ENCODE measurements around the gene ERC2. TPM values are rescaled to one million over a fixed set of nuclear protein-coding genes. Genes with fewer than 3 reads are reported as not detected.

The ERC2 gene
- total RNA-seq, 3 donors from 2014 or later, result 0.64 to 7.3 (median 1.3) TPM

DNA sequence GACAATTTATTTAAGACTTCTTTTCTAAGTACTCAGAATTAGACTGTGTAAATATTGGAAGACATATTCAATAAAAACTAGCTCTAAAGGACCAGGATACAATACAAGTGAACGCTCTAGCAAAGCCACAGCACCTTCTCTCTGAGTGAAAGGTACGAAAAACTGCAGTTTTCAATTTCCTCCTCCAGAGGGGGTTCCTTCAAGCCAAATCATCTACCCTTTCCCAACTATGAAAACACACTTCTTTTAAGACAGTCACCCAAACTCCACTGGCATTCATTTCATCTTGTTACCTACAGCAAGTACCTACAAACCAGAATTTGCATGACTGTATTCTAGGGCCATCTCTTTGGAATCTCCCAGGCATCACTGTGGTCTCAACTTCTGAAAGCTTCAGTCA is 165.8 kb downstream of the ERC2 start:
- Histone ChIP-seq H3K4me1 (no peaks in the 10 kb centered on the region), H3K9me3 (no peaks in the 10 kb centered on the region), H3K27me3 (no peaks in the 10 kb centered on the region), H3K4me3 (no peak overlapping the region), H3K27ac (no peak overlapping the region), H3K36me3 (no peaks in the 10 kb centered on the region)
- DNase-seq (ENCODE audit: low spot score in 2 of 2), result no peak
- TF ChIP-seq POLR2A (IDR thresholded peaks at IDR 0.05), result no peak
- TF ChIP-seq, protein P1, sequence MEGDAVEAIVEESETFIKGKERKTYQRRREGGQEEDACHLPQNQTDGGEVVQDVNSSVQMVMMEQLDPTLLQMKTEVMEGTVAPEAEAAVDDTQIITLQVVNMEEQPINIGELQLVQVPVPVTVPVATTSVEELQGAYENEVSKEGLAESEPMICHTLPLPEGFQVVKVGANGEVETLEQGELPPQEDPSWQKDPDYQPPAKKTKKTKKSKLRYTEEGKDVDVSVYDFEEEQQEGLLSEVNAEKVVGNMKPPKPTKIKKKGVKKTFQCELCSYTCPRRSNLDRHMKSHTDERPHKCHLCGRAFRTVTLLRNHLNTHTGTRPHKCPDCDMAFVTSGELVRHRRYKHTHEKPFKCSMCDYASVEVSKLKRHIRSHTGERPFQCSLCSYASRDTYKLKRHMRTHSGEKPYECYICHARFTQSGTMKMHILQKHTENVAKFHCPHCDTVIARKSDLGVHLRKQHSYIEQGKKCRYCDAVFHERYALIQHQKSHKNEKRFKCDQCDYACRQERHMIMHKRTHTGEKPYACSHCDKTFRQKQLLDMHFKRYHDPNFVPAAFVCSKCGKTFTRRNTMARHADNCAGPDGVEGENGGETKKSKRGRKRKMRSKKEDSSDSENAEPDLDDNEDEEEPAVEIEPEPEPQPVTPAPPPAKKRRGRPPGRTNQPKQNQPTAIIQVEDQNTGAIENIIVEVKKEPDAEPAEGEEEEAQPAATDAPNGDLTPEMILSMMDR (IDR thresholded peaks at IDR 0.05), result no peak
- TF ChIP-seq POLR2AphosphoS5 (IDR thresholded peaks at IDR 0.05), result no peak
- intact Hi-C loops (cut with DNase I; ENCODE audit: low total_unique reads), result loop anchor here (5.0 kb wide), 1 partner anchor 590 kb away; no protein-coding TSS in a partner anchor

DNA sequence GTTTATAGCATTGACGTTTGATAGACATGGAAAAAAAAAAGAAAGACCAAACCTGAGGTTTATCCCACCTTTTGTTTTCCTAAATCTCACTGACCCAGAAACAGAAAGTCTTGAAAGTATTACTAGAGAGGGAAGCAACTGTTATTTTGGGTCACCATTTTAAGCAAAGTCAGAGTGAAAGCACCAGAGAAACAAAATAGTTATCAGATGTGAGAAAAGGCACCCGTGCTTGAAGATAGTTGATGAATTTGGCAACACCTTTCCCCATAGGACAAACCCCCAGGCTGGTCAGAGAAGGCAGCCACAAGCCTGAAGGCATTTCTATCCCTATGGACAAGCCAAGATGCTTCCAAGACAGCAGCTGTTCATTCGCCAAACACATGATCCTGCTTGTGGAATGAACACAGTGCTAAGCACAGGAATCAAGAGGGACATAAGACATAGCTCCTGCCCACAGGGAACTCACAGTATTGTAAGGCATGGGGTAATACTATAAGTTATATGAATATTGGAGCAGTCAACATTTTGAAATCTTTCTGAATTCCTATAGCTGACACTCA is 170.9 kb downstream of the ERC2 start:
- DNase-seq (ENCODE audit: low spot score in 2 of 2), result no peak

DNA sequence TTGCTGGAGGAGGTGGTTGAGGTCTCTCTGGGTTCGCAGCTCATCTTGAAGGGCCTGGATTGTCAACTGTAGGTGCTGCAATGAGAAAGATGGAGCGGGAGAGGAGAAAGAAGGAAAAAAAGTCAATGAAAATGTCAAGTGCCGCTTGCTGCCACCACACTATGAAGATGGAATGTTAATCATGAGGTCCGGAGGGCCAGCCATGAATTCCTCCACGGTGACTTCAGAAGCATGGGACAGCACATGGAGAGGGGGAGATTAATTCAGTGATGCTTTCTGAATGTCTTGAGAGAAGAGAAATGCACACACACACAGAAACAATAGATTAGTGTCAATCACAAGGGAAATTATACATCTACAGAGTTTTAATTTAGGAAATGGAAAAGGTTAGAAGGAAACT is 171.9 kb downstream of the ERC2 start:
- no peak for TF ChIP-seq POLR2A (IDR thresholded peaks at IDR 0.05)
- TF ChIP-seq, protein P1 (IDR thresholded peaks at IDR 0.05), result no peak
- no peak for TF ChIP-seq POLR2AphosphoS5 (IDR thresholded peaks at IDR 0.05)

More for the DNA sequence above, 170.9 kb downstream of the ERC2 start:
- no peaks in the 10 kb centered on the region for H3K27me3 ChIP-seq
- intact Hi-C loops (cut with DNase I; ENCODE audit: low total_unique reads), result no loop called here
- H3K4me3 ChIP-seq, result no peak overlapping the region
- no peak overlapping the region for H3K27ac ChIP-seq
- TF ChIP-seq POLR2AphosphoS5 (IDR thresholded peaks at IDR 0.05) (no peak), POLR2A (IDR thresholded peaks at IDR 0.05) (no peak)
- TF ChIP-seq, protein P1 (IDR thresholded peaks at IDR 0.05), result no peak
- no peaks in the 10 kb centered on the region for H3K36me3 ChIP-seq
- no peaks in the 10 kb centered on the region for H3K4me1 ChIP-seq
- H3K9me3 ChIP-seq, result no peaks in the 10 kb centered on the region

DNA sequence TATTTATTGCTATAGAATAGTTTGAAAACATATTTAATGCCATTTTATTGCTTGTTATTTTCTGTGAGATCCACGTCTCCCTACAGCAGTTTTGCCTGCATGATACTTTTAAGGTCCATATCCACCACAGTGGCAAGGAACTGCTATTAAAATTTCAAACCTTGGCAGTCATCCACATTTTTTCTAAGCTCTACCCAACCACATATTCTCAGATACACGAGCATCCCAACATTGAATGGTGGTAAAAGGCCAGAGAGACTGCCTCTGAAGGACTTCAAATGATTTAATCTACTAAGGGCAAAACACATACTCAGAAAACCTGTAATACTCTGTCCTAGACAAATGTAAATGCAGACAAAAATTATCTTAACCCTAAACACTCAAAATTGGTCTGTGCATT is 173.1 kb downstream of the ERC2 start:
- TF ChIP-seq, protein P1 (IDR thresholded peaks at IDR 0.05), result no peak
- no peak for TF ChIP-seq POLR2AphosphoS5 (IDR thresholded peaks at IDR 0.05)
- DNase-seq (ENCODE audit: low spot score in 2 of 2), result no peak
- H3K4me1 ChIP-seq, result no peaks in the 10 kb centered on the region

More for the DNA sequence above, 171.9 kb downstream of the ERC2 start:
- Histone ChIP-seq H3K4me3 (no peak overlapping the region), H3K27ac (no peak overlapping the region), H3K4me1 (no peaks in the 10 kb centered on the region), H3K9me3 (no peaks in the 10 kb centered on the region), H3K27me3 (no peaks in the 10 kb centered on the region), H3K36me3 (no peaks in the 10 kb centered on the region)
- DNase-seq (ENCODE audit: low spot score in 2 of 2), result no peak
- intact Hi-C loops (cut with DNase I; ENCODE audit: low total_unique reads), result no loop called here

DNA sequence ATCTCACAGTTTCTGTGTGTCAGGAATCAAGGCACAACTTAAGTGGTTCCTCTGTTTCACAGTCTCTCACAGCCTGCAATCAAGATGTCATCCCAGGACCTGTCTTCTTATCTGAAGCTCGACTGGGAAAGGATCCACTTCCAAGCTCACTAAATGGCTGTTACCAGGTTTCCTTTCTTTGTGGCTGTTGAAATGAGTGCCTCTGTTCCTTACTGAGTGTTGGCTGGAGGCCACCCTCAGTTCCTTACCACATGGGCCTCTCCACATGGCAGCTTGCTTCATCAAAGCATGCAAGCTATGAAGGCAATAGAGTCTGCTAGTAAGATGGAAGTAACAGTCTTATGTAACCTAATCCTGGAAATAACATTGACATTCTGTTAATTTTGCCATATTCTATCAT is 174.0 kb downstream of the ERC2 start:
- DNase-seq (ENCODE audit: low spot score in 2 of 2), result no peak
- Histone ChIP-seq H3K27ac (no peak overlapping the region), H3K9me3 (no peaks in the 10 kb centered on the region), H3K27me3 (no peaks in the 10 kb centered on the region), H3K36me3 (no peaks in the 10 kb centered on the region), H3K4me1 (no peaks in the 10 kb centered on the region), H3K4me3 (no peak overlapping the region)
- TF ChIP-seq, protein P1 (IDR thresholded peaks at IDR 0.05), result no peak
- TF ChIP-seq POLR2A (IDR thresholded peaks at IDR 0.05), result no peak
- no peak for TF ChIP-seq POLR2AphosphoS5 (IDR thresholded peaks at IDR 0.05)
- intact Hi-C loops (cut with DNase I; ENCODE audit: low total_unique reads), result no loop called here

More for the DNA sequence above, 173.1 kb downstream of the ERC2 start:
- intact Hi-C loops (cut with DNase I; ENCODE audit: low total_unique reads), result no loop called here
- Histone ChIP-seq H3K4me3 (no peak overlapping the region), H3K36me3 (no peaks in the 10 kb centered on the region), H3K27me3 (no peaks in the 10 kb centered on the region), H3K9me3 (no peaks in the 10 kb centered on the region), H3K27ac (no peak overlapping the region)

All from breast epithelium (tissue), 4 donors.